Measurements from ENCODE around the gene CLK2.
"Not testable (repeated sequence)": the region's sequence is repeated elsewhere in the genome, so short reads cannot be mapped to it uniquely, and the experiment has no call there.

Gene CLK2

DNA sequence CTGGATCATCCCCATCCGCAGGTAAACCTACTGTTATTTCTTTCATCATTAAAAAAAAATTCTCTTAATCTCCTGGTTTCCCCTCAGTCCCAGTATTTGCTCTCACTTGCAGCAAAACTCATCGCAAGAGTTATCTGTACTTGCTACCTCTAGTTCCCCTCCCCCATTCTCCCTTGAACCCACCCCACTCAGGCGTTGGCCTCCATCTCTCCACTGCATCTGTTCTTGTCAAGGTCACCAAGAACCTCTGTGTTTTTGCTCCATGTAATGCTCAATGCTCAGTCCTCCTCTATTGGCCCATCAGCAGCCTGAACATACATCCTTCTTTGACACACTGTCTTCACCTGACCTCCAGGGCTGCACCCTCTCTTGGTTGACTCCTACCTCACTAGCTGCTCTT lies 23.4 kb upstream of the CLK2 start:
- DNase-seq (ENCODE audit: low read depth in 2 of 2), result no peak

DNA sequence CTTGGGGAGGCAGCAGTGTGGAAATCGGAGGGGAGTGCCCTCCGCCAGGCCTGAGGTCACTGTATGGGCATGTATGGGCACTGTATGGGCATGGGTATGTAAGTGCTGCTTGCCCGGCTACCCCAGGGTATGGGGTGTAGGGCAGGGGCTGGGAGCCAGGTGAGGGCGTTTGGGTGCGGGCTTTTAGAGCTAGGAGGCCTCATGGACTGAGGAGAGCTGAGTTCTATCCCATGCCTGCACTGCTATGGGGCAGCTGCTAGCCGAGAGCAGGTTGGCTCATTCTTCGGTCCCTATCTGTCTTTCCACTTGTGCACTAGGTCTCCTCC lies 22.6 kb upstream of the CLK2 start:
- DNase-seq (ENCODE audit: low read depth in 2 of 2), result no peak

GRCh38 chr1:155295183-155295941 lies 22.1 kb upstream of the CLK2 start:
- DNase-seq (ENCODE audit: low read depth in 2 of 2), result no peak

- no peak for DNase-seq (ENCODE audit: low read depth in 2 of 2)
These were observed 21.3 kb upstream of the CLK2 start for GRCh38 chr1:155294520-155295182.

- no peak for DNase-seq (ENCODE audit: low read depth in 2 of 2)
These were observed 19.9 kb upstream of the CLK2 start for GRCh38 chr1:155293086-155293749.

GRCh38 chr1:155291006-155291405 lies 17.7 kb upstream of the CLK2 start:
- not testable (repeated sequence) for DNase-seq (ENCODE audit: low read depth in 2 of 2)

GRCh38 chr1:155287987-155288543 lies 14.8 kb upstream of the CLK2 start:
- DNase-seq (ENCODE audit: low read depth in 2 of 2), result no peak

GRCh38 chr1:155286544-155286943 lies 13.2 kb upstream of the CLK2 start:
- DNase-seq (ENCODE audit: low read depth in 2 of 2), result no peak

GRCh38 chr1:155285631-155286044 lies 12.3 kb upstream of the CLK2 start:
- no peak for DNase-seq (ENCODE audit: low read depth in 2 of 2)

- DNase-seq (ENCODE audit: low read depth in 2 of 2), result no peak
These were observed 11.8 kb upstream of the CLK2 start for GRCh38 chr1:155285063-155285462.

GRCh38 chr1:155284476-155284875 lies 11.2 kb upstream of the CLK2 start:
- no peak for DNase-seq (ENCODE audit: low read depth in 2 of 2)

- DNase-seq (ENCODE audit: low read depth in 2 of 2), result no peak
These were observed 9.3 kb upstream of the CLK2 start for GRCh38 chr1:155282488-155283091.

DNA sequence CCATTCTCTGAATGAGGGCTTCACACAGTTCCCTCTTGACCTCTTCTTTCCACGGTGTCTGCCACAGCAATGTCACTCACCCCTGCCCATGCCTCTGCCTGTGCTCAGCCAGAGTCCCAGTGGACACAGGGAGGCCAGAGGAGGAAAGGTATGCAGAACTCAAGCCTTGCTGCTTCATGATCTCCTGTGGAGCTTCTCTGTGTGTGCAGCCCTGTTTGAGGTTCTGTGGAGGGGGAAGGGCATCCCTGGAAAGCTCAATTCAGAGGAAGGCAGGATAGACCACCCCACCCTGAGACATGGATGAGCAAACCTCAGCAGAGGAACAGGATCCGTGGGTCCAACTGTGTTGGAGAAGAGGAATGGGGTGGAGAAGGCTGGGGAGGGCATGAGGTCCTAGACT lies 6.0 kb upstream of the CLK2 start:
- no peak for DNase-seq (ENCODE audit: low read depth in 2 of 2)

DNA sequence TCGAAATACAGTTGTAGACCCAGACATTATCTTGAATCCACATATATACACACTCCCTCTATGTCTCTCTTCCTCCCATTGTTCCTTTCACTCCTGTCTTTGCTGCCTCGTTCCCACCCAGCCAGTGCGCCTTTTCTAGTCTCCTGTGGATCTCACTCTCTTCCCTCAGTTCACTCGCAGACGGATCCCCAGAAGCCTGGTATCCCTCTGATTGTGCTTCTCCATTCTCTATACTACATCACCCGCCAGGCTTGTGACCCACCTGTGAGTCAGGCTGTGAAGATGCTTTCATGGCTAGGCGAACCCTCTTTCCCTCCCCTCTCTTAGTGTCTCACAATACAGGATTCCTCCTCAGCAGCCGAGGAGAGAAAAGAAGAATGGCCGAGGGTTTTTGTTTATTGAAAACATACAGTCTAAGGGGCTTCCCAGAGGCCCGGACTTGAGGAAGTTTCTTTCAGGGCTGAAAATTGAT lies 5.4 kb upstream of the CLK2 start:
- DNase-seq (ENCODE audit: low read depth in 2 of 2), result no peak

- DNase-seq (ENCODE audit: low read depth in 2 of 2), result peak; percentile 42 to 44
These were observed 4.8 kb upstream of the CLK2 start for GRCh38 chr1:155277902-155278688.

DNA sequence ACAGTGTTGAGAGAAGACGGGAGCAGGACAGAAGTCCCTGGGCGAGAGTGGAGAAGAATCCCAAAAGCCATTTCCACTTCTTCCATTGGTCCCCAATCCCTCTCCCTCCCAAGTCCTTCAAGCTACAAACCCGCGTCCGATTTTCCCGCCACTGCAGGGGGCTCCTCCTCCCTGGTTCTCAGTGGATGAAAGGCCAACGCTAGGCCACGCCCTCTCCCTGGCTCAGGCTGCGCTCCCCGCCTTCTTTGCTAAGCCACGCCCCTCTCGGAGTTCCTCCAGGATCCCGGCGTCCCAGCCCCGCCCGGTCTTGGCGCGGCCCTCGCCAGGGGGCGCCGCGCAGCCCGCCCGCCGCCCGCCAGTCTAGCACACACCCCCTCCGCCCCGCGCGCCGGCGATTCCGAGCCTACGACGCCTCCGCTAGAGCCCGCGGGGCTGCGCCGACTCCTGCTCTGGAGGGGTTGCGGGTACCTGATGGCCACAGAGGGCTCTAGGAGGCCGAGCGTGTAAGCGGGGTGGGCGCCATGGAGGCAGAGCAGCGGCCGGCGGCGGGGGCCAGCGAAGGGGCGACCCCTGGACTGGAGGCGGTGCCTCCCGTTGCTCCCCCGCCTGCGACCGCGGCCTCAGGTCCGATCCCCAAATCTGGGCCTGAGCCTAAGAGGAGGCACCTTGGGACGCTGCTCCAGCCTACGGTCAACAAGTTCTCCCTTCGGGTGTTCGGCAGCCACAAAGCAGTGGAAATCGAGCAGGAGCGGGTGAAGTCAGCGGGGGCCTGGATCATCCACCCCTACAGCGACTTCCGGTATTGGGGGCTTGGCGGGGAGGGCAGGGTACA lies 4.0 kb upstream of the CLK2 start, which contains the start of gene HCN3:
TSS of gene HCN3 (plus strand) at position 394 of the 832 bp plus-strand sequence. CDS start at position 522, 128 bp downstream.
- peak; percentile 76 to 88 for DNase-seq (ENCODE audit: low read depth in 2 of 2)

- no peak for DNase-seq (ENCODE audit: low read depth in 2 of 2)
These were observed 600 bp downstream of the CLK2 start for GRCh38 chr1:155272466-155273342.

GRCh38 chr1:155269381-155269780 lies 3.9 kb downstream of the CLK2 start:
- no peak for DNase-seq (ENCODE audit: low read depth in 2 of 2)

- DNase-seq (ENCODE audit: low read depth in 2 of 2), result no peak
These were observed 4.7 kb downstream of the CLK2 start for GRCh38 chr1:155268630-155269029.

Data from stimulated activated CD8-positive, alpha-beta memory T cell treated with anti-CD3 and anti-CD28 coated beads, Interleukin-2, amount 100 ng/mL, for 1 hour (primary cell).